GM12878 (cell line): ENCODE results near the gene CD209. TPM values are rescaled to one million over a fixed set of nuclear protein-coding genes. Genes with fewer than 3 reads are reported as not detected.

Experiments used
- ATAC-seq: fragments of 200-7000 bp; cut with Tn5 transposase; 3 replicates; pipeline ENCODE4 v1.9.1; 2020; ENCODE audit warnings: mild to moderate bottlenecking, moderate library complexity
- BruUV-seq: library from RNA; stranded (reverse); fragments of 400-500 nt; replicated peaks from 2 replicates; lab custom pipeline; 2021; lab: Mats Ljungman, UMichigan
- CTCF ChIA-PET: fragments of 300-600 bp; sonication (Branson Sonifier 250); formaldehyde crosslinking; extraction: SDS; loops from one replicate; lab custom pipeline; 2021; ENCODE audit warnings: inconsistent platforms; lab: Yijun Ruan, JAX
- POLR2A ChIA-PET: fragments of 350-600 bp; formaldehyde crosslinking; extraction: SDS; loops from one replicate; lab custom pipeline; 2021; ENCODE audit warnings: inconsistent platforms; lab: Charles Lee
- RAD21 ChIA-PET: fragments of 300-600 bp; sonication (Branson Sonifier 250); formaldehyde crosslinking; loops from one replicate; lab custom pipeline; 2023; ENCODE audit warnings: antibody characterized with exemption; ENCODE audit not compliant: unreplicated experiment; lab: Charles Lee
- SMC1A ChIA-PET: fragments of 300-600 bp; sonication (Branson Sonifier 250); formaldehyde crosslinking; loops from one replicate; lab custom pipeline; 2023; ENCODE audit not compliant: unreplicated experiment, uncharacterized antibody; lab: Charles Lee
- DNase-seq: peaks from one replicate; pipeline ENCODE4 v3.0.0-alpha.2; 2011; ENCODE audit warnings: low read depth, low spot score
- FAIRE-seq: peaks from 3 replicates; lab custom pipeline; 2011; peaks lifted over from hg19 to GRCh38; lab: Jason Lieb, UNC
- H2AFZ ChIP-seq: 2 replicates; pipeline ENCODE4 v1.6.0; 2011; ENCODE audit warnings: low read depth, low read length, control low read depth; ENCODE audit not compliant: control insufficient read depth
- H3K27ac ChIP-seq: 2 replicates; pipeline ENCODE4 v1.5.1; 2011; ENCODE audit warnings: control low read depth; ENCODE audit not compliant: control insufficient read depth, insufficient read depth
- H3K27me3 ChIP-seq, 2 experiments: replicated peaks in 1 of 2; 2 replicates each; pipeline versions ENCODE4 v1.6.0 to v1.6.1; 2011; ENCODE audit warnings: low read length in 1 of 2; ENCODE audit not compliant: control insufficient read depth in 2 of 2, insufficient read depth in 2 of 2
- H3K36me3 ChIP-seq, 2 experiments: 2 replicates each; pipeline ENCODE4 v1.5.1; 2011; ENCODE audit warnings: low read length in 1 of 2; ENCODE audit not compliant: control insufficient read depth in 2 of 2, insufficient read depth in 2 of 2
- H3K4me1 ChIP-seq: 2 replicates; pipeline ENCODE4 v1.6.1; 2011; ENCODE audit warnings: mild to moderate bottlenecking, low read length, moderate library complexity, mixed read lengths; ENCODE audit not compliant: control insufficient read depth, insufficient read depth
- H3K4me2 ChIP-seq: 2 replicates; pipeline ENCODE4 v1.6.0; 2011; ENCODE audit warnings: control low read depth; ENCODE audit not compliant: control insufficient read depth, insufficient read depth
- H3K4me3 ChIP-seq: fragments of 200-600 bp; sonication (generic); 2 replicates; pipeline ENCODE4 v1.5.1; 2016
- H3K79me2 ChIP-seq: 2 replicates; pipeline ENCODE4 v1.6.0; 2011; ENCODE audit warnings: low read length; ENCODE audit not compliant: control insufficient read depth, insufficient read depth
- H3K9ac ChIP-seq: 2 replicates; pipeline ENCODE4 v1.8.0; 2011; ENCODE audit warnings: low read length, control low read depth, mixed read lengths; ENCODE audit not compliant: control insufficient read depth, insufficient read depth
- H3K9me3 ChIP-seq: replicated peaks from 3 replicates; pipeline ENCODE4 v1.5.1; 2011; ENCODE audit warnings: mild to moderate bottlenecking, low read length; ENCODE audit not compliant: control insufficient read depth, insufficient read depth
- H4K20me1 ChIP-seq: 2 replicates; pipeline ENCODE4 v1.6.0; 2011; ENCODE audit not compliant: control insufficient read depth, insufficient read depth
- CHD2 ChIP-seq: IDR thresholded peaks from 2 replicates; pipeline ENCODE4 v1.6.1; 2011; ENCODE audit warnings: low read depth, low read length, improper control_type of control experiment, borderline replicate concordance
- ESRRA ChIP-seq: IDR thresholded peaks from 2 replicates; pipeline ENCODE4 v1.6.1; 2012; ENCODE audit warnings: mild to moderate bottlenecking, low read length, improper control_type of control experiment
- IKZF2 ChIP-seq, 2 experiments: fragments of 450-650 bp; IDR thresholded peaks; 2 replicates each; pipeline ENCODE4 v1.6.1; 2017; ENCODE audit warnings: mild to moderate bottlenecking in 2 of 2, moderate library complexity in 2 of 2
- LARP7 ChIP-seq: fragments of 450-650 bp; IDR thresholded peaks from 2 replicates; pipeline ENCODE4 v1.6.1; 2017; ENCODE audit warnings: mild to moderate bottlenecking
- PML ChIP-seq: IDR thresholded peaks from 2 replicates; pipeline ENCODE4 v1.6.1; 2012; ENCODE audit warnings: low read length, inconsistent platforms
- RB1 ChIP-seq: fragments of 450-650 bp; formaldehyde crosslinking; IDR thresholded peaks from 2 replicates; pipeline ENCODE4 v1.6.1; 2017; ENCODE audit warnings: mild to moderate bottlenecking, borderline replicate concordance
- ZSCAN29 ChIP-seq: fragments of 450-650 bp; IDR thresholded peaks from 2 replicates; pipeline ENCODE4 v1.6.1; 2017; ENCODE audit warnings: mild to moderate bottlenecking, moderate library complexity
- WGBS: methylation state at CpG from one replicate; pipeline ENCODE4 v1.1.6; 2016; ENCODE audit warnings: low lambda C conversion rate; ENCODE audit not compliant: insufficient replicate concordance, insufficient coverage; ENCODE audit errors: missing lambda C conversion rate; 5-methylcytosine and 5-hydroxymethylcytosine counted together
- in situ Hi-C: fragments of 300-500 bp; cut with MboI; formaldehyde crosslinking; loops from 9 replicates; pipeline ENCODE4 v1.14.3; 2018; ENCODE audit warnings: mixed read lengths
- intact Hi-C: fragments of 100-400 bp; cut with micrococcal nuclease; formaldehyde crosslinking; loops from one replicate; pipeline ENCODE4 v1.14.2; 2022; ENCODE audit not compliant: unreplicated experiment
- polyA plus RNA-seq, 11 experiments: library from polyadenylated mRNA; depleted of rRNA in 4 of 11; unstranded in 6 of 11; stranded (reverse) in 5 of 11; fragments of >200 nt; fragmentation: Nextera tagmentation in 4 of 11; fragmentation: Illumina TruSeq in 1 of 11; extraction: Ambion mirVana in 4 of 11; extraction: Trizol in 1 of 11; gene quantifications; 1 replicate in 1 of 11; 2 replicates in 10 of 11; pipeline versions ENCODE4 v1.2.1 to v1.2.3, GENCODE V29; 2011 to 2016; ENCODE audit warnings: inconsistent platforms in 2 of 11, missing spikeins in 2 of 11, low read depth in 1 of 11
- total RNA-seq, 4 experiments: library from RNA; depleted of rRNA in 3 of 4; stranded (reverse); fragments of >200 nt in 3 of 4; fragmentation: Illumina TruSeq in 1 of 4; extraction: Trizol in 1 of 4; gene quantifications; 2 replicates each; pipeline versions ENCODE4 v1.2.1 to v1.2.3, GENCODE V29; 2013 to 2021
- TF ChIP-seq, protein P1 (sequence below): fragments of 450-650 bp; IDR thresholded peaks from 2 replicates; pipeline ENCODE4 v1.6.1; 2017; ENCODE audit warnings: borderline replicate concordance
- TF ChIP-seq, protein P2 (sequence below): IDR thresholded peaks from 2 replicates; pipeline ENCODE4 v1.6.1; 2012; ENCODE audit warnings: improper control_type of control experiment, low read depth, low read length; ENCODE audit not compliant: insufficient replicate concordance
- TF ChIP-seq, protein P3 (sequence below): IDR thresholded peaks from 2 replicates; pipeline ENCODE4 v1.6.1; 2012; ENCODE audit warnings: mild to moderate bottlenecking, low read depth, low read length
- TF ChIP-seq, protein P4 (sequence below): fragments of 450-650 bp; IDR thresholded peaks from 2 replicates; pipeline ENCODE4 v1.6.1; 2016; ENCODE audit warnings: mild to moderate bottlenecking

Gene CD209
- total and polyA plus RNA-seq, 10 of the 15 experiments (the other 5 are each of a cell fraction or from before 2014, with no cell fraction given): 0.04 to 0.21 (median 0.10) TPM; not detected in 3

DNA sequence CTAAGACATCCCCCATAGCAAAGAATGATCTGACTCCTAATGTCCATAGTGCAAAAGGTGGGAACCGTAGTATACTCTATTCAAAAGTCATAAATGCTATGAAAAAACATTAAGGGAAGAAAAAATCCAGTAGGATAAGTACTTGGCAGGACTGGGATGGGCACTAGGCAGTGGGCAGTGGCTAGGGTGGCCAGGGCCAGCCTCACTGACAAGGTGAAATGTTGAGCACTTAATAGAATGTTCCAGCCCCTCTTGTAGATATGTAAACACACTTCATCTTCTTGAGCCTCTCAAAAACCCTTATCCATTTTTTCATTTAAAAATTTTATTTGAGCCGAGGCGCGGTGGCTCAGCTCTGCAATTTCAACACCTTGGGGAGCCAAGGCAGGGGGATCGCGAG is 14.0 kb downstream of the CD209 start:
- no peak overlapping the region for H3K9ac ChIP-seq
- H4K20me1 ChIP-seq: no peaks in the 10 kb centered on the region
- no peaks in the 10 kb centered on the region for H3K9me3 ChIP-seq
- no peak for FAIRE-seq
- in situ Hi-C loops: no loop called here
- H3K4me2 ChIP-seq: no peak overlapping the region
- ChIA-PET SMC1A (no interaction called here), POLR2A (no interaction called here), CTCF (no interaction called here), RAD21 (no interaction called here)
- no peak for ATAC-seq
- no peaks in the 10 kb centered on the region for H3K36me3 ChIP-seq
- peaks cover 4% of the 10 kb centered on the region in 2 experiments; a peak in 3 of 4 replicates for H3K27me3 ChIP-seq
- no peak for DNase-seq
- BruUV-seq: no TSS peak
- H3K4me3 ChIP-seq: no peak overlapping the region
- no peak overlapping the region for H3K27ac ChIP-seq
- no peaks in the 10 kb centered on the region; the same call in none of the 2 replicates for H3K4me1 ChIP-seq
- intact Hi-C loops: no loop called here
- no peaks in the 10 kb centered on the region for H3K79me2 ChIP-seq
- WGBS: 70% methylated on average over 6 of the region's 6 CpGs
- H2AFZ ChIP-seq: no peak overlapping the region
- TF ChIP-seq, protein P1, sequence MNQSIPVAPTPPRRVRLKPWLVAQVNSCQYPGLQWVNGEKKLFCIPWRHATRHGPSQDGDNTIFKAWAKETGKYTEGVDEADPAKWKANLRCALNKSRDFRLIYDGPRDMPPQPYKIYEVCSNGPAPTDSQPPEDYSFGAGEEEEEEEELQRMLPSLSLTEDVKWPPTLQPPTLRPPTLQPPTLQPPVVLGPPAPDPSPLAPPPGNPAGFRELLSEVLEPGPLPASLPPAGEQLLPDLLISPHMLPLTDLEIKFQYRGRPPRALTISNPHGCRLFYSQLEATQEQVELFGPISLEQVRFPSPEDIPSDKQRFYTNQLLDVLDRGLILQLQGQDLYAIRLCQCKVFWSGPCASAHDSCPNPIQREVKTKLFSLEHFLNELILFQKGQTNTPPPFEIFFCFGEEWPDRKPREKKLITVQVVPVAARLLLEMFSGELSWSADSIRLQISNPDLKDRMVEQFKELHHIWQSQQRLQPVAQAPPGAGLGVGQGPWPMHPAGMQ: no peak
- TF ChIP-seq, protein P2, sequence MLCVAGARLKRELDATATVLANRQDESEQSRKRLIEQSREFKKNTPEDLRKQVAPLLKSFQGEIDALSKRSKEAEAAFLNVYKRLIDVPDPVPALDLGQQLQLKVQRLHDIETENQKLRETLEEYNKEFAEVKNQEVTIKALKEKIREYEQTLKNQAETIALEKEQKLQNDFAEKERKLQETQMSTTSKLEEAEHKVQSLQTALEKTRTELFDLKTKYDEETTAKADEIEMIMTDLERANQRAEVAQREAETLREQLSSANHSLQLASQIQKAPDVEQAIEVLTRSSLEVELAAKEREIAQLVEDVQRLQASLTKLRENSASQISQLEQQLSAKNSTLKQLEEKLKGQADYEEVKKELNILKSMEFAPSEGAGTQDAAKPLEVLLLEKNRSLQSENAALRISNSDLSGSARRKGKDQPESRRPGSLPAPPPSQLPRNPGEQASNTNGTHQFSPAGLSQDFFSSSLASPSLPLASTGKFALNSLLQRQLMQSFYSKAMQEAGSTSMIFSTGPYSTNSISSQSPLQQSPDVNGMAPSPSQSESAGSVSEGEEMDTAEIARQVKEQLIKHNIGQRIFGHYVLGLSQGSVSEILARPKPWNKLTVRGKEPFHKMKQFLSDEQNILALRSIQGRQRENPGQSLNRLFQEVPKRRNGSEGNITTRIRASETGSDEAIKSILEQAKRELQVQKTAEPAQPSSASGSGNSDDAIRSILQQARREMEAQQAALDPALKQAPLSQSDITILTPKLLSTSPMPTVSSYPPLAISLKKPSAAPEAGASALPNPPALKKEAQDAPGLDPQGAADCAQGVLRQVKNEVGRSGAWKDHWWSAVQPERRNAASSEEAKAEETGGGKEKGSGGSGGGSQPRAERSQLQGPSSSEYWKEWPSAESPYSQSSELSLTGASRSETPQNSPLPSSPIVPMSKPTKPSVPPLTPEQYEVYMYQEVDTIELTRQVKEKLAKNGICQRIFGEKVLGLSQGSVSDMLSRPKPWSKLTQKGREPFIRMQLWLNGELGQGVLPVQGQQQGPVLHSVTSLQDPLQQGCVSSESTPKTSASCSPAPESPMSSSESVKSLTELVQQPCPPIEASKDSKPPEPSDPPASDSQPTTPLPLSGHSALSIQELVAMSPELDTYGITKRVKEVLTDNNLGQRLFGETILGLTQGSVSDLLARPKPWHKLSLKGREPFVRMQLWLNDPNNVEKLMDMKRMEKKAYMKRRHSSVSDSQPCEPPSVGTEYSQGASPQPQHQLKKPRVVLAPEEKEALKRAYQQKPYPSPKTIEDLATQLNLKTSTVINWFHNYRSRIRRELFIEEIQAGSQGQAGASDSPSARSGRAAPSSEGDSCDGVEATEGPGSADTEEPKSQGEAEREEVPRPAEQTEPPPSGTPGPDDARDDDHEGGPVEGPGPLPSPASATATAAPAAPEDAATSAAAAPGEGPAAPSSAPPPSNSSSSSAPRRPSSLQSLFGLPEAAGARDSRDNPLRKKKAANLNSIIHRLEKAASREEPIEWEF: no peak
- TF ChIP-seq LARP7 (no peak), CHD2 (no peak), ESRRA (no peak), RB1 (no peak), IKZF2 (IDR thresholded peaks at IDR 0.05) (no peak), PML (no peak), ZSCAN29 (no peak)
- TF ChIP-seq, protein P3, sequence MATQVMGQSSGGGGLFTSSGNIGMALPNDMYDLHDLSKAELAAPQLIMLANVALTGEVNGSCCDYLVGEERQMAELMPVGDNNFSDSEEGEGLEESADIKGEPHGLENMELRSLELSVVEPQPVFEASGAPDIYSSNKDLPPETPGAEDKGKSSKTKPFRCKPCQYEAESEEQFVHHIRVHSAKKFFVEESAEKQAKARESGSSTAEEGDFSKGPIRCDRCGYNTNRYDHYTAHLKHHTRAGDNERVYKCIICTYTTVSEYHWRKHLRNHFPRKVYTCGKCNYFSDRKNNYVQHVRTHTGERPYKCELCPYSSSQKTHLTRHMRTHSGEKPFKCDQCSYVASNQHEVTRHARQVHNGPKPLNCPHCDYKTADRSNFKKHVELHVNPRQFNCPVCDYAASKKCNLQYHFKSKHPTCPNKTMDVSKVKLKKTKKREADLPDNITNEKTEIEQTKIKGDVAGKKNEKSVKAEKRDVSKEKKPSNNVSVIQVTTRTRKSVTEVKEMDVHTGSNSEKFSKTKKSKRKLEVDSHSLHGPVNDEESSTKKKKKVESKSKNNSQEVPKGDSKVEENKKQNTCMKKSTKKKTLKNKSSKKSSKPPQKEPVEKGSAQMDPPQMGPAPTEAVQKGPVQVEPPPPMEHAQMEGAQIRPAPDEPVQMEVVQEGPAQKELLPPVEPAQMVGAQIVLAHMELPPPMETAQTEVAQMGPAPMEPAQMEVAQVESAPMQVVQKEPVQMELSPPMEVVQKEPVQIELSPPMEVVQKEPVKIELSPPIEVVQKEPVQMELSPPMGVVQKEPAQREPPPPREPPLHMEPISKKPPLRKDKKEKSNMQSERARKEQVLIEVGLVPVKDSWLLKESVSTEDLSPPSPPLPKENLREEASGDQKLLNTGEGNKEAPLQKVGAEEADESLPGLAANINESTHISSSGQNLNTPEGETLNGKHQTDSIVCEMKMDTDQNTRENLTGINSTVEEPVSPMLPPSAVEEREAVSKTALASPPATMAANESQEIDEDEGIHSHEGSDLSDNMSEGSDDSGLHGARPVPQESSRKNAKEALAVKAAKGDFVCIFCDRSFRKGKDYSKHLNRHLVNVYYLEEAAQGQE: no peak
- TF ChIP-seq, protein P4, sequence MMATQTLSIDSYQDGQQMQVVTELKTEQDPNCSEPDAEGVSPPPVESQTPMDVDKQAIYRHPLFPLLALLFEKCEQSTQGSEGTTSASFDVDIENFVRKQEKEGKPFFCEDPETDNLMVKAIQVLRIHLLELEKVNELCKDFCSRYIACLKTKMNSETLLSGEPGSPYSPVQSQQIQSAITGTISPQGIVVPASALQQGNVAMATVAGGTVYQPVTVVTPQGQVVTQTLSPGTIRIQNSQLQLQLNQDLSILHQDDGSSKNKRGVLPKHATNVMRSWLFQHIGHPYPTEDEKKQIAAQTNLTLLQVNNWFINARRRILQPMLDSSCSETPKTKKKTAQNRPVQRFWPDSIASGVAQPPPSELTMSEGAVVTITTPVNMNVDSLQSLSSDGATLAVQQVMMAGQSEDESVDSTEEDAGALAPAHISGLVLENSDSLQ: no peak
